ENCODE measurements around the gene CCDC197. TPM values are rescaled to one million over a fixed set of nuclear protein-coding genes. Genes with fewer than 3 reads are reported as not detected.

Gene CCDC197
- total RNA-seq, 1 experiment from 2014 or later, result not detected

GRCh38 chr14:94021001-94021400 lies 23.9 kb downstream of the CCDC197 start:
- H3K79me2 ChIP-seq (ENCODE audit: low read depth), result no peaks in the 10 kb centered on the region
- H3K27ac ChIP-seq, result no peak overlapping the region
- H3K4me2 ChIP-seq, result no peak overlapping the region
- H3K4me3 ChIP-seq, result no peak overlapping the region
- CTCF ChIA-PET, result no interaction called here
- BruUV-seq (replicated peaks), result no TSS peak
- H3F3A ChIP-seq (ENCODE audit: insufficient read depth, low read depth), result peaks cover 4% of the 10 kb centered on the region; the same call in 1 of the 2 replicates
- peak in 1 of 2 experiments; percentile 50 for DNase-seq
- POLR2A ChIA-PET (ENCODE audit: unreplicated experiment), result no interaction called here
- no peaks in the 10 kb centered on the region for H3K27me3 ChIP-seq (ENCODE audit: insufficient read depth, low read depth)
- no peaks in the 10 kb centered on the region for H3K9me3 ChIP-seq (ENCODE audit: insufficient read depth, low read depth)
- H3K36me3 ChIP-seq (ENCODE audit: low read depth), result no peaks in the 10 kb centered on the region
- H2AFZ ChIP-seq, result no peak overlapping the region
- H3K9me2 ChIP-seq (ENCODE audit: insufficient read depth), result no peaks in the 10 kb centered on the region
- H3K4me1 ChIP-seq (replicated peaks; ENCODE audit: insufficient read depth), result peaks cover 29% of the 10 kb centered on the region
- TF ChIP-seq CTCF (conservative IDR thresholded peaks at IDR 0.05), result no peak
- TF ChIP-seq EZH2 (IDR thresholded peaks at IDR 0.05; ENCODE audit: low read depth), result no peak
- intact Hi-C loops (cut with micrococcal nuclease; ENCODE audit: unreplicated experiment), result no loop called here
- H4K20me1 ChIP-seq (ENCODE audit: insufficient read depth), result no peaks in the 10 kb centered on the region

GRCh38 chr14:94021416-94022157 lies 24.5 kb downstream of the CCDC197 start:
- Histone ChIP-seq H3K27me3 (ENCODE audit: insufficient read depth, low read depth) (no peaks in the 10 kb centered on the region), H3K4me1 (replicated peaks; ENCODE audit: insufficient read depth) (peaks cover 29% of the 10 kb centered on the region), H3F3A (ENCODE audit: insufficient read depth, low read depth) (peaks cover 4% of the 10 kb centered on the region; the same call in 1 of the 2 replicates), H3K9me2 (ENCODE audit: insufficient read depth) (no peaks in the 10 kb centered on the region), H2AFZ (no peak overlapping the region), H3K4me2 (no peak overlapping the region), H3K27ac (no peak overlapping the region), H3K4me3 (no peak overlapping the region), H3K36me3 (ENCODE audit: low read depth) (no peaks in the 10 kb centered on the region), H4K20me1 (ENCODE audit: insufficient read depth) (no peaks in the 10 kb centered on the region), H3K79me2 (ENCODE audit: low read depth) (no peaks in the 10 kb centered on the region), H3K9me3 (ENCODE audit: insufficient read depth, low read depth) (no peaks in the 10 kb centered on the region)
- POLR2A ChIA-PET (ENCODE audit: unreplicated experiment), result no interaction called here
- no TSS peak for BruUV-seq (replicated peaks)
- intact Hi-C loops (cut with micrococcal nuclease; ENCODE audit: unreplicated experiment), result no loop called here
- CTCF ChIA-PET, result no interaction called here
- TF ChIP-seq CTCF (conservative IDR thresholded peaks at IDR 0.05) (no peak), EZH2 (IDR thresholded peaks at IDR 0.05; ENCODE audit: low read depth) (no peak)
- no peak for DNase-seq

DNA sequence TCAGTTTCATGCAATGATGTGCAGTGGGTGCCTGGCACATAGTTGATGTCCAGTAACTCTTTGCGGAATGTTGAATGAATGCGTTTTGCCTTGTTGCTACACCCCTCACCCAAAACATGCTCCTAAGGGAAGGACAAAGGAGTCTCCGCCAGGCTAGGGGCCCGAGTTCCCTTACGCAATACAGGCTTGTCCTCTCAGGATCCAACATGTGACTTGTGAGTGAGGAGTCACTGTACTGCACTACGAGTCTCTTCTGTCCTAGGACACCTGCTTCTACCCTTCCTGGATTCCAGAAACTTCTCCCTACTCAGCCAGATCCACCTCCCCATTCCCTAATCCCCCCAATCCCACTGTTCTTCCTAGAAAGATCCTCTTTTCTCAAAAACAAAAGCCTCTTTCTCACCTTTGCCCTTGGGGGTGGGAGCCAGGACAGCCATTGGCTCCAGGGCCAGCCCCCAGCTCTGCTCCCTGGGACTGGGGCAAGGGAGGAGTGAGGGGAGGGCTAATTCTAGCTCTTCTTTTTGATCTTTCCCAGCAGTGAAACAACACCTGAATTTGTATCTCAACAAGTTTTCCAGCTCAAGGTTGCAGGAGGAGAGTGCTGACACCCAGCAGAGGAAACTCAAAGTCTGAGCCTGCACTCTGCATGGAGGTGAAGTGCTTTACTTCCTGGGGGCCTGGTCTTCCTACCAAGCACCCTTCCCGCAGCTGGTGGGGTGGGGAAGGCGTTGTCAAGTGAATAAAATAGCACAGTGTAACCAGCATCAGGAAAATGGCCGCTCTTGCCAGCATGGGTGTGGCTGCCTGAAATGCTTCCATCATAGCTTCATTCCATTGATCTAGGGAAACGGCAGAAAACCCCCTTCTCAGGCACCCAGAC lies 25.7 kb downstream of the CCDC197 start:
- CTCF ChIA-PET, result no interaction called here
- intact Hi-C loops (cut with micrococcal nuclease; ENCODE audit: unreplicated experiment), result no loop called here
- BruUV-seq (replicated peaks), result no TSS peak
- Histone ChIP-seq H3F3A (ENCODE audit: insufficient read depth, low read depth) (peaks cover 13% of the 10 kb centered on the region; the same call in 1 of the 2 replicates), H3K4me1 (replicated peaks; ENCODE audit: insufficient read depth) (peaks cover 38% of the 10 kb centered on the region), H3K4me2 (no peak overlapping the region), H3K27ac (no peak overlapping the region), H3K9me3 (ENCODE audit: insufficient read depth, low read depth) (no peaks in the 10 kb centered on the region), H4K20me1 (ENCODE audit: insufficient read depth) (no peaks in the 10 kb centered on the region), H3K27me3 (ENCODE audit: insufficient read depth, low read depth) (no peaks in the 10 kb centered on the region), H2AFZ (no peak overlapping the region), H3K79me2 (ENCODE audit: low read depth) (no peaks in the 10 kb centered on the region), H3K4me3 (no peak overlapping the region), H3K9me2 (ENCODE audit: insufficient read depth) (no peaks in the 10 kb centered on the region), H3K36me3 (ENCODE audit: low read depth) (no peaks in the 10 kb centered on the region)
- POLR2A ChIA-PET (ENCODE audit: unreplicated experiment), result no interaction called here
- TF ChIP-seq EZH2 (IDR thresholded peaks at IDR 0.05; ENCODE audit: low read depth), result no peak
- no peak for TF ChIP-seq CTCF (conservative IDR thresholded peaks at IDR 0.05)
- no peak for DNase-seq
